DMS114 treated with DMSO at 0.1 percent for 48 hours (cell line): ENCODE measurements around the gene KRTAP12-4.
"Not testable (repeated sequence)": the region's sequence is repeated elsewhere in the genome, so short reads cannot be mapped to it uniquely, and the experiment has no call there.

Experiments
- DNase-seq: peaks from one replicate; lab custom pipeline; 2025; ENCODE audit not compliant: unreplicated experiment; lab: John Stamatoyannopoulos, UW

KRTAP12-4 gene

DNA sequence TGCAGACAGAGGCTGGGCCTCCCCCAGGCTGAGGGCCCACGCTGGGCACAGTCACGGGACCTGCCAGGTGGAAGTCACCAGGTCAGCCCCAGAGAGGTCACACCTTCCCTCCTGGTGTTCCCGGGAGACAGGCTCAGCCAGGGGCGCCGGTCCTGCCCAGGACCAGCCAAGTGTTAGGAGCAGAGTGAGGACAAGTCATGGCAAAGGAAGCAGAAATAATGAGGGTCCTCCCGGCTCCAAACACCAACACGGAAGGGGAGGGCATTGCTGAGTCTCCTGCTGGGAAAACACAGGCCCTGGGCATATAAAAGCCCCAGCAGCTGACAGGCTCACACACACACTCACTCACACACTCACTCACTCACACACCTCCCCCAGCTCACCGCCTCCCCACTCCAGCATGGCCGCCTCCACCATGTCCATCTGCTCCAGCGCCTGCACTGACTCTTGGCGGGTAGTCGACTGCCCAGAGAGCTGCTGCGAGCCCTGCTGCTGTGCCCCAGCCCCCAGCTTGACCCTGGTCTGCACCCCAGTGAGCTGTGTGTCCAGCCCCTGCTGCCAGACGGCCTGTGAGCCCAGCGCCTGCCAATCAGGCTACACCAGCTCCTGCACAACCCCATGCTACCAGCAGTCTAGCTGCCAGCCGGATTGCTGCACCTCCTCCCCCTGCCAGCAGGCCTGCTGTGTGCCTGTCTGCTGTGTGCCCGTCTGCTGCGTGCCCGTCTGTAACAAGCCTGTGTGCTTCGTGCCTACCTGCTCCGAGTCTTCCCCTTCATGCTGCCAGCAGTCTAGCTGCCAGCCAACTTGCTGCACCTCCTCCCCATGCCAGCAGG, 17.2 kb downstream of the KRTAP12-4 start, which contains the start of gene KRTAP10-10:
KRTAP10-10 (plus strand) TSS at position 339 of the 833 bp plus-strand sequence; CDS start at position 401, 62 bp downstream.
- no peak for DNase-seq

DNA sequence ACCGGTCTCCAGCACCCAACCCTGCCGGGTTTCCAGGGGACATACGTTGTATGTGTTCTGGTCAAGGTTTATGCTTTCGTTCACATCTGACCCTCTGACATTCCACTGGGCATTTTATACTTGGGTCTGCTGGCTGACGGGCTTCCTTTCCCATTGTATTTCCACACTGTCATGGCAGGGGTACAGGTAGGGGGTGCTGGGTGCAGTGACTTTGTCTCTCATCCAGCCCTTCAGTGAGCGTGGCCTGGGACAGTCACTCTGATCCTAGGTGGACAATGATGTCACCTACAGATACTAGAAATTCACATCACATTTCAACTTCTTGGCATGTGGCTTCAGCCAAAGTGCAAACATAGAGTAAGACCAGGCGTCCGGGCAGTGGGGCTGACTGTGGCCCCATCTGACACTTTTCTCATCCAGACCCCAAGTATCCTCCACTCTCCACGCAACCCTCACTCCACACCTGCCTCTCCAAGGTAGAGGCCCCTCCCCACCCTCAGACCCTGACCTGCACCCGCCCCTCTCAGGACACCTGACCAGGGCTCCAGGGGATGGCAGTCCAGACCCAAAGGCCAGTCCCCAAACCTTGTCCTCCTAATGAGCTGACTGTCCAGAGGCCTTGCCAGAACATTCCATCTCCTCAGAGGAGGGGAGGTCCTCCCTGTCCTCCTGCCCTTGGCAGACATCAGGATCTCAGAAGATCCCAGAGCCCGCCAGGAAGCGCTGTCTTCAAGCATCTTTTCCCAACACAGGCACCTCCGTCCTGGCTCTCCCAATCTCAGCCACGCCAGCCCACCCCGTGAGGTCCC, 18.0 kb downstream of the KRTAP12-4 start:
- DNase-seq: no peak

DNA sequence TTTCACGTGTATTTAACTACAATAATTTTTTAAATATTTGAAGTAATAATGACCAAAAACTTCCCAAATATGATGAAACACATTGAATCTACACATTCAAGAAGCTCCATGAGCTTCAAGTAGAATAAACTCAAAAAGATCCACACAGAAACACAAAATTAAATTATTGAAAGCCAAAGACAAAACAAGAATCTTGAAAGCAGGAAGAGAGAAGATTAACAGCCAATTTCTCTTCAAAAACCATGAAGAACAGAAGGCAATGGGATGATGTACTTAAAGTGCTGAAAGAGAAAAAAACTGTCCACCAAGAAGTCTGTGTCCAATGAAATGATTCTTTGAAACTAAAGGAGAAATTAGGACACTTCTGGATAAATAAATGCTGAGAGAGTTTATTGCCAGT, 22.4 kb downstream of the KRTAP12-4 start:
- no peak for DNase-seq

DNA sequence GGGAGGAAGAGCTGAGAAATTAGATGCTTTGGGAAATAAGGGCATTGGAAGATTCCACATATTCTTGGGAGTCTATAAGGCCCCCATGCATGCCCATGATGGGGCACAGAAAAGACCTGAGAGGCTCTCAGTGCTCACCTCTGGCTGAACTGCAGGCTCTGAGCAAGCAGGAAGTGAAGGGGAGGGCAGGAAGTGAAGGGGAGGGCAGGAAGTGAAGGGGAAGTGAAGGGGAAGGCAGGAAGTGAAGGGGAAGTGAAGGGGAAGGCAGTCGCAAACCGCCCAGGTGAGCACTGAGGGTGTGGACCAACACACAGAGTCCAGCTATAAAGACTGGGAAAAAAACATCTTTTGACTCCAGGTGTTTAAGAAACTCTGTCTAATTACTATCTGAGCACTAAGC, 24.0 kb downstream of the KRTAP12-4 start:
- no peak for DNase-seq

DNA sequence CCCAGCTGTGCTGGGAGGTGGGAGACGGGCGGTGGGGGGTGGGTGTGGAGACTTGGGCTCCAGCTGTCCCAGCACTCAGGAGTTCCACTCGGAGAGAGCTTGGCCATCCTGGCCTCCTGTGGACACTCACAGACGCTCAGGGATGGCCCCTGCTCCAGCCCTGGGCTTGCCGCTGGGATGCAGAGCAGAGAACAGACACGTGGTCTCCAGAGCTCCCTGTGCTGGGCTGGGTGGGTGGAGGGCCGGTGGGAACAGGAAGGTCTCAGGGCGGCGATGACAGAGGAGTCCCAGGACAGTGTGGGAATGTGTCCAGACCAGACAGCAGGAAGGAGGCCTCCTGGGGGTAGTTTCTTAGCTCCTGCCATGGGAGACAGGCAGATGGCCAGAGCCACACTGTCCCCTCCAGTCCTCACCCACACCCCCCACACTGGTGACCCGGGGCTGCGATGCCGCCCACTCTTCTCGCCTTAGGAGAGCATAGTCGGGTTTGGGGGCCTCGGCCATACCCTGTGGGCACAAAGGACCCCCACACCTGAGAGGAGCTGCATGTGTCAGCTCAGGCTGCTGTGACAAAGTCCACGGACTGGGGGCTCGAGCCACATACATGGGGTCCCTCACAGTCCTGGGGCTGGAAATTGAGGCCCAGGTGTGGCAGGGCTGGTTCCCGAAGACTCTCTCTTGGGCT, 25.6 kb downstream of the KRTAP12-4 start:
- no peak for DNase-seq

DNA sequence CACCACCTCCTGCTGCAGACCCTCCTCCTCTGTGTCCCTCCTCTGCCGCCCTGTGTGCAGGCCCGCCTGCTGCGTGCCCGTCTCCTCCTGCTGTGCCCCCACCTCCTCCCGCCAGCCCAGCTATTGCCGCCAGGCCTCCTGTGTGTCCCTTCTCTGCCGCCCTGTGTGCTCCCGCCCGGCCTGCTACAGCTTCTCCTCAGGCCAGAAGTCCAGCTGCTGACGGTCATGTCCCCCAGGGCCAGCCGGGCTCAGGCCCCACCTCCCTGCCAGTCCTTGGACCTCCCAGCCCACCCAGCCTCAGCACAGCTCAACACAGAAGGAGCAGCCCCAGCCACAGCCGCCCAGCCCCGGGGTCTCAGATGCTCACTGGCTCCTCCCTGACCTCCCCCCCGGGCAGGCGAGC, 26.6 kb downstream of the KRTAP12-4 start:
- not testable (repeated sequence) for DNase-seq

DNA sequence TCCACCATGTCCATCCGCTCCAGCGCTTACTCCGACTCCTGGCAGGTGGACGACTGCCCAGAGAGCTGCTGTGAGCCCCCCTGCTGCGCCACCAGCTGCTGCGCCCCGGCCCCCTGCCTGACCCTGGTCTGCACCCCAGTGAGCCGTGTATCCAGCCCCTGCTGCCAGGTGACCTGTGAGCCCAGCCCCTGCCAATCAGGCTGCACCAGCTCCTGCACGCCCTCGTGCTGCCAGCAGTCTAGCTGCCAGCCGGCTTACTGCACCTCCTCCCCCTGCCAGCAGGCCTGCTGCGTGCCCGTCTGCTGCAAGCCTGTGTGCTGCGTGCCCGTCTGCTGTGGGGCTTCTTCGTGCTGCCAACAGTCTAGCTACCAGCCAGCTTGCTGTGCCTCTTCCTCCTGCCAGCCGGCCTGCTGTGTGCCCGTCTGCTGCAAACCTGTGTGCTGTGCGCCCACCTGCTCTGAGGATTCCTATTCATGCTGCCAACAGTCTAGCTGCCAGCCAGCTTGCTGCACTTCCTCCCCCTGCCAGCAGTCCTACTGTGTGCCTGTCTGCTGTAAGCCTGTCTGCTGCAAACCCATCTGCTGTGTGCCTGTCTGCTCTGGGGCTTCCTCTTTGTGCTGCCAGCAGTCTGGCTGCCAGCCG, 27.2 kb downstream of the KRTAP12-4 start:
- DNase-seq: not testable (repeated sequence)

DNA sequence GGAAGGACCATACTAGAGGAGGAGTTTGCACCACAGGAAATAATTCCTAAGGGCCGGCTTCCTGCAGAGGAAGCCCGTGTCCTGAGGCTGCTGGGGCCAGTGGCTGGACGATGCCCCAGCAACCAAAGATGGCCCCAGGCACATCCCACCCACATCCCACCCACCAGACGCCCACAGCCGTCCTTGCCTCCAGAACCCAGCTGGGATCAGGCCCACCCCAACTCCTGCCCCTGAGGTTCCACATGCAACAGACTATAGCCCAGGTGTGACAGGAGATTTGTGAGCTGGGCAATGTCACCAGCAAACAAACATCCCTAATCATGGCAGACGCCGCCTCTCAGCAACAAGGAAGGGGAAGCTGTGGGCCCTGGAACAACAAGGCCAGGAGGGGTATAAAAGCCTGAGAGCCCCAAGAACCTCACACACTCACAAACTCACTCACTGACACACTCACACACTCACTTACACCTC, 27.8 kb downstream of the KRTAP12-4 start, which contains the start of gene KRTAP10-9:
KRTAP10-9 (plus strand) TSS at position 421 of the 471 bp plus-strand sequence. CDS start 79 bp downstream, outside the sequence.
- no peak for DNase-seq

DNA sequence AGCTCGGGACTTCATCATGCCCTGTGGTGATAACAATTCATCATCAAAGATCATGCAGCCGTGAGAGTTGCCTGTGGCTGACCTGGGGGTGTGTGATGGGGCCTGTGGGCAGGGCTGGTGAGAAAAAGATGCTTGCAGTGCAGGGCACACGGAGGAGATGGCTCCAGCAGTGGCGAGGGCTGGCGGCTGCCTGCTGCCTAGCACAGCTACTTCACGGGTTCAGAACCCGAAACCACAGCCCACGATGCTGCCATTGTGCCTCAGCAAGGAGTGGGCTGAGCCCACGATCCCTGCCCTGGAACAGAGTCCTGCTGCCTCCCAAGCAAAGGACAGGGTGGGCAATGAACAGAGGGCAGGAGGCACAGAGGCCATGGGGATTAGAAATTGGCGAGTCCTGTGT, 28.2 kb downstream of the KRTAP12-4 start:
- DNase-seq: no peak

DNA sequence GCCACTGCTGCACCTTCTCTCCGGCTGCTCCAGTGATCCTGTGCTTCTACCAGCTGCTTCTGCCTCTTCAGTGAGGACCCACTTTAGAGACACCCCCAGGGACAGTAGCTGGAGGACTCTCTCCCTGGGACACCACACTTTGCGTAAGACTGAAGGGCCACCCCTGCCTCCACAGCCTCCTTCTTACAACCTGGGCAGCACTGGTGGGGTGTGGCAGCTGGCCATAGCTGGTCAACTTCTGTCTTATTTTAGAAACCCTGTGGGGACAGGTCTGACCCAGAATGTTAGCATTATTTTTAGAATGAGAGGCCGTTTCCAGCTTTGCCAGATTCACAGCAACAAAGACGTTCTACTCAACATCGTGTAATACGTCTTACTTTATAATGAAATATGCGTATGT, 28.7 kb downstream of the KRTAP12-4 start:
- no peak for DNase-seq

DNA sequence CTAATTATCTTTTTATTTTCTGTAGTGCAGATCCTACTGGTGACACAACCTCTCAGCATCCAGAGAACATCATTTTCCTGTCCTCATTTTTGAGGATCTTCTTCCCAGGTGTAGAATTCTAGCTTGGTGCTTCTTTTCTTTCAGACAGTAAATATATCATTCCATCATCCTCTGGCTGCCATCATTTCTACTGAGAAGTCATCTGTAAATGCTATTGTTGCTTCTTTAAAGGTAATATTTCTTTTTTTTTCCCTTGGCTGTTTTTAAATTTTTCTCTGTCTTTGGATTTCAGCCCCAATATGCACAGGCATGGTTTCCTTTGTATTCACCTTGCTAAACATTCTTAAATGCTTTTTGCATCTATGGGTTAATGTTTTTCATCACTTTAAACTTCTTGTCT, 30.9 kb downstream of the KRTAP12-4 start:
- DNase-seq: no peak

DNA sequence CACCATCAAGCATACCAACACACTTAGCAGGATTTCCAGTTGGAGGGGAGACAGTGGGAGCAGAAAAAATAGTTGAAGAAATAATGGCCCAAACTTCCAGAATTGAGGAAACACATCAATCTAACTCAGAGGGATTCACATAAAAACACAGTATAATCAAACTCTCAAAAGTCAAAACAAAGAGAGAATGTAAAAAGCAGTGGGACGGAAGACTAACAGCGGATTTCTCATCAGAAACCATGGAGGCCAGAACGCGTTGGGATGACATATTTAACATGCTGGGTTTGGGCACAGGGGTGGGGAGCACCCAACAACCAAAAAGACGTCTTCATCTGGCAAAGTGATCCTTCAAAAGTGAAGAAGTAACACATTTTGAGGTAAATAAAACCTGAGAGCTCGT, 34.6 kb downstream of the KRTAP12-4 start:
- no peak for DNase-seq

DNA sequence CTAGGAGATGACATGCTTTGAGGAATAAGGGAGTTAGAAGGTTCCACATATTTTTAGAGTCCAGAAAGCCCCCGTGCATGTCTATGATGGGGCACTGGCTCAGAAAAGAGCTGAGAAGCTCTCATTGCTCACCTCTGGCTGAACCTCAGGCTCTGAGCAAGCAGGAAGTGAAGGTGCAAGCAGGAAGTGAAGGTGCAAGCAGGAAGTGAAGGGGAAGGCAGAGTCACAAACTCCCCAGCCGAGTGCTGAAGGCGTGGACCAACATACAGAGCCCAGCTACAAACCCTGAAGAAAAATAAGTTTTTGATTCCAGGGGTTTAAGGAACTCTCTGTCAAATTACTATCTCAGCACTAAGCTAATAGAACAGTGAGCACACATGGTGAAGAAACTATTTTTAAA, 35.5 kb downstream of the KRTAP12-4 start:
- DNase-seq: no peak

DNA sequence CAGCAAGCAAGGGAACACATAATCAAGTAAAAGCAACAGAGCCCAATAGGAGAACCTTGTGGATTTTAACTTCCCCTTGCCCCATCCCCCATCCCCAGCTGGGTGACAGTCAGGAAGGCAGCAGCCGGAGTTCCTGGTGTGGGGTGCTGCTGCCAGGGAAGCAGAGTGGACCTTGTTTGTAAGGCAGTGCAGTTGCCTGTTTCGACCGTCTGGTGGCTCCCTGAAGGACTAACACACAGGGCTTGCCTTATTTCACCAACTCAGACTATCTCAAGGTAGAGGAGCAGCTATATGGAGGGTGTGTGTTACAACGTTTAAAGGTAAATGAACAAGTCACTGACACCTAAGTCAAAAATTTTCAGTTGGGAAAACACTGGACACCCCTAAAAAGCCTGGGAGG, 36.0 kb downstream of the KRTAP12-4 start:
- DNase-seq: no peak

DNA sequence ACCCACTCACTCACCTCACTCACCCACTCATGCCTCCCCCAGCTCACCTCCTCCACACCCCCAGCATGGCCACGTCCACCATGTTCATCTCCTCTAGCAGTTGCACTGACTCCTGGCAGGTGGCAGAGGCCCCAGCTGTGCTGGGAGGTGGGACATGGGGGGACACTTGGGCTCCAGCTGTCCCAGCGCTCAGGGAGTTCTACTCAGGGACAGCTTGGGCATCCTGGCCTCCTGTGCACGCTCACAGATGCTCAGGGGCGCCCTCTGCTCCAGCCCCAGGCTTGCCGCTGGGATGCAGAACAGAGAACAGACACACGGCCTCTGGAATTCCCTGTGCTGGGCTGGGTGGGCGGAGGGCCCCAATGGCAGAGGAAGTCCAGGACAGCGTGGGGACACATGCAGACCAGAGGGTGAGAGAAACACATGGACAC, 37.4 kb downstream of the KRTAP12-4 start:
- DNase-seq: no peak

DNA sequence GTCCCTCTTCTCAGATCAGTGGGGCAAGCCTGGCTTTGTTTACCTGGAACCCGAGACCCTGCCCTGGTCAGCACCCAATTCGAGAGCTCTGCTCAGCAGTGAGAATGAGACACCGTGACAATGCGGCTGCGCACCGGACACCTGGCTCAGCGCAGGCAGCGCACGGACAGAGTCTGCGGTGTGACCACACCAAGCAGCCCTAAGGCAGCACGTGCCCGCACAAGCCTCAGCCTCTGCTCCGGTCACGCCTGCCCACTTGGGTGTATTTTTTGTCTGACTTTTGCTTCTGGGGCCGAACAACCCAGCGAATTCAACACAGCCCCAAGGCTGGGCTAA, 37.9 kb downstream of the KRTAP12-4 start:
- DNase-seq: no peak

DNA sequence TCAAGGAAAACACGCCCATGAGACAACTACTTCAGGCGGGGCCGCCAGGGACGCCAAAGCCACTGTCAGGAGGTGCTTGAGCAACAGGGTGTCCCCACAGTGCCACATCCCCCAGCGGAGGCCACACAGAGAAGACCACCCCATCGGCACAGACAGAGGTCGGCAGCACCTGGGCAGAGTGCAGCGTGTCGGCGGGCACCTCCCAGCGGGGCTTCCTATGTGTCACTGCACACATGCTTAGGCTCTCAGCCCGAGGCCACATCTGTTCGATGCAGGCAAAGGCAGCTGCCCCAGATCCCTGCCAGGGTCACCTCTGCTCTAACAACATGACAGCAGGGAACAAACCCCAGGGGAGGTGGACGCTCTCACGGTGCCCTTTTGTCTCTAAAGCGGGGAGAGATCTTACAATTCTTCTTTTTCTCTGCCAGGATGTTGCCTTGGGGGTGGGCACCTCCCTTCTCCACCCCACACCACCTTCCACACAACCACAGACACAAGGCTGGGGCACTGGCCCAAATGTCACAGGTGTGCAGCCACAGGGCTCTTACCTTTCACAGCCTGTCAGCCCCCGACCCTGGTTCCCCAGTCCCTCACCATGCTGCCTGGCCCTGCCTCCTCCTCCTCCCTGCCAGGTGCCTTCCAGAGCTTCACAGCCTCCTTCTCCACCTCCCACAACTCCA, 38.4 kb downstream of the KRTAP12-4 start:
- no peak for DNase-seq

DNA sequence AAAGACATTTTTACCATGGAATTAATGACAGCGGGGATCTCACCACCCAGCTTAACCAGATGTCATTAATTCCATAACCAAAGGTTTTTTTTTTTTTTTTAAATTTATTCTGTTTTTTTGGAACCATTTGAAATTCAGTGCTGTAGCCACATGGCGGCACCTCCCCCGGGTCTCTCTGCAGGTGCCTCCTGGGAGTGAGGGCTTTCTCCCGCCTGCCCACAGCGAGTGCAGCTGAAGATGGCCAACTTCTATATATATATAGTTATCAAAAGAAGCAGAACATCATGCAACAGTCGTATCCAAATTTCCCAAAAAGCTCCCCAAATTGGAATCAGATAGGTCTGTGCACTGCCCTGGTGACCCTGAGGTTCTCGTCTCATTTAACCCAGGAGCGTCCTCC, 39.0 kb downstream of the KRTAP12-4 start:
- DNase-seq: no peak

DNA sequence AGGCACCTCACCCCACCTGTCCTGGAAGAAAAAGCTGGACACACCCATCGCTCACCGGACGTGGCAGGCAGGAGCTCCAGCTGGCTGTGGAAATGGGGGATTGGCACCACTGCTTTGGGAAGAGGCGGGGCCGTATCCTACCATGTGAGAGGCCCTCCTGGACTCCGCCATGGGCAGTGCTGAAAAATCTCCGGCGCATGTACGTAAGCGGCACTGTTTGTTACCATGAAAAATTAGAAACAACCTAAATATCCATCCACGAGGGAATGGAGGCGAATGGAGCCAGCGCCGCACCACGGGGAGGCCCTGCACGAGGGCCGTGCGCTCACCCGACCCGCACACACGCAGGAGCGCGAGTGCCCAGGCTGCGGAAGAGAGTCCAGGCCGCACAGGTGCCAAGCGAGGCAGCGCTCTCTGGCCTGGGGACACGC, 39.5 kb downstream of the KRTAP12-4 start:
- DNase-seq: no peak

DNA sequence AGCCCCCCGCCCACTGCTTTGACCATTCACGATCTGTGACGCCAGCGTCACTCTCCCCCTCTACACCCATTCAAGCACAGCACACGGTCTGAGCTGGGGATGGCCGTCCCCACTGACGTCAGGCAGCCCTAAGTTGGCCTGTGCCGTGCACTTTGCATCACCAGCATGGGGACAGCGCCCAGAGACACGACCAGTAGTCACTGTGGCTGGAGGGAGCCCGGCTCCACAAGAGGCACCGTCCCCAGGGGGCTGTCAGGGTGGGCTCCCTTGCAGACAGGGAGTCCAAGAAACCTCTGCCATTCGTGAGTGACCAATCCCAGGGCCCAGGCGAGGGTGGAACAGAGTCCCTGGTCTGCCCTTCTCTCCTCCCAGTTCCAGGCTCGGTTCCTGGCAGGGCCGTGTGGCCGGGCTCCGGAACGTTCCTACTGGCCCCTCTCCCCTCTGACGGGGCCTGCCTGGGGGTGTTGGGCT, 40.3 kb downstream of the KRTAP12-4 start:
- DNase-seq: no peak
